ENCODE data around the gene ZNF780A.

The ZNF780A gene

GRCh38 chr19:40080289-40080688 lies 10.5 kb downstream of the ZNF780A start:
- no peak for TF ChIP-seq ZFX (IDR thresholded peaks at IDR 0.05; ENCODE audit: borderline replicate concordance)
- no peak for TF ChIP-seq CTCF (IDR thresholded peaks at IDR 0.05)
- H3K27ac ChIP-seq: no peak overlapping the region

DNA sequence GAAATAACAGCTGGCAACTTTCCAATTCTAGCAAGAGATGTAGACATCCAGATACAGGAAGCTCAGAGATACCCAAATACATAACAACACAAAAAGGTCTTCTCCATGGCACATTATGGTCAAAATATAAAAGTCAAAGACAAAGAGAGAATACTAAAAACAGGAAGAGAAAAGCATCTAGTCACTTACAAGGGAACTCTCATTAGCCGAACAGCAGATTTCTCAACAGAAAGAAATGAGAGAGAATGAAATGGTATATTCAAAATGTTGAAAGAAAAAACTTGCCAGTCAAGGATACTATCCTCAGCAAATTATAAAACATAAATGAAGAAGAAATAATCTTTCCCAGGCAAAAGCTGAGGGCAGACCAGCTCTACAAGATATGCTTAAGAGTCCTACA lies 12.4 kb downstream of the ZNF780A start:
- H3K27ac ChIP-seq: no peak overlapping the region
- no peak for TF ChIP-seq CTCF (IDR thresholded peaks at IDR 0.05)
- TF ChIP-seq ZFX (IDR thresholded peaks at IDR 0.05; ENCODE audit: borderline replicate concordance): no peak

DNA sequence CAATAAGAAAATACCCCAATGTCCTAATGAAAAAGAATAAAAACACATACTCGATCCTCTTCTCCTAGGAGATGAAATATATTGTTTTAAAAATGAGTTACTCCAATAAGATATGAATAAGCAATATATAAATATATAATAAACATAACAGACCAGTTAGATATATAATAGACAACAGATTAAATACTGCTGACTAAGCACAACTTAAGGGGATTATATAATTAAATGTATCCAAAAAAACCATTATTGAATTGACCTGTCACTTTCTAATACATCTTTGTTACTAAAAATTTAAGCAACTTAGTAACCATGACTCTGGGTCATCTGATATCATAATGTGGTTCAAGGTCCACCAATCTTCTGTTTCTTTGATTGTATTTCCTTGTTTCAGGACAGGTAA lies 20.7 kb downstream of the ZNF780A start:
- TF ChIP-seq ZFX (IDR thresholded peaks at IDR 0.05; ENCODE audit: borderline replicate concordance) (no peak), CTCF (IDR thresholded peaks at IDR 0.05) (no peak)
- no peak overlapping the region for H3K27ac ChIP-seq

- TF ChIP-seq ZFX (IDR thresholded peaks at IDR 0.05; ENCODE audit: borderline replicate concordance) (no peak), CTCF (IDR thresholded peaks at IDR 0.05) (no peak)
- H3K27ac ChIP-seq: no peak overlapping the region
Observed at GRCh38 chr19:40059624-40060023, 31.1 kb downstream of the ZNF780A start.

- TF ChIP-seq CTCF (IDR thresholded peaks at IDR 0.05): no peak
- no peak overlapping the region for H3K27ac ChIP-seq
Observed at GRCh38 chr19:40057166-40057565, 33.6 kb downstream of the ZNF780A start.

DNA sequence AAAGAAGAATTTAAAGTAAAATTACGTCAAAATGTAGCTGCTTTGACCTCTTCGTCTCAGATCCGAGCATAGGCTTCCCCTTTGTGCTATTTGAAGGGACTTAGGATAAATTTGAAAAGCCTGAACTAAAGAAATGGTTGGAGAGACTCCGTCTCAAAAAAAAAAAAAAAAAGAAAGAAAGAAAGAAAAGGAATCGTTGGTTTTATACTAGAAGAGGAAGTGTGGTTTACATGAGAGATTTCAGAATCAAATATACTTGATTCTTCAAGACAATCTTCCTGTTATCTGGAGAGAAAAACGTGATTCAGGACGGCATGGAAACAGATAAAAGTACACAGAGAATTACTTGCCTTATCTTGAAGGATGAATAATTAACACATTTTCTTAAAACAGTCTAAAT lies 34.2 kb downstream of the ZNF780A start:
- TF ChIP-seq CTCF (IDR thresholded peaks at IDR 0.05): no peak
- TF ChIP-seq ZFX (IDR thresholded peaks at IDR 0.05; ENCODE audit: borderline replicate concordance): no peak
- H3K27ac ChIP-seq: peak overlapping the region; percentile 40

GRCh38 chr19:40055832-40056504 lies 34.8 kb downstream of the ZNF780A start, which contains the start of gene ZNF780B:
TSS of gene ZNF780B (minus strand) at chr19:40056231. CDS start at chr19:40050332, 5,899 bp downstream.
- peak within 1 kb of the TSS; percentile 40 for H3K27ac ChIP-seq
- no peak for TF ChIP-seq CTCF (IDR thresholded peaks at IDR 0.05)
- TF ChIP-seq ZFX (IDR thresholded peaks at IDR 0.05; ENCODE audit: borderline replicate concordance): no peak
